Fibroblast of skin of back (primary cell): ENCODE results near the gene ESRRA.

ENCODE experiments used
- DNase-seq: peaks from one replicate; pipeline ENCODE4 v3.0.0-alpha.2; 2013

The ESRRA gene

DNA sequence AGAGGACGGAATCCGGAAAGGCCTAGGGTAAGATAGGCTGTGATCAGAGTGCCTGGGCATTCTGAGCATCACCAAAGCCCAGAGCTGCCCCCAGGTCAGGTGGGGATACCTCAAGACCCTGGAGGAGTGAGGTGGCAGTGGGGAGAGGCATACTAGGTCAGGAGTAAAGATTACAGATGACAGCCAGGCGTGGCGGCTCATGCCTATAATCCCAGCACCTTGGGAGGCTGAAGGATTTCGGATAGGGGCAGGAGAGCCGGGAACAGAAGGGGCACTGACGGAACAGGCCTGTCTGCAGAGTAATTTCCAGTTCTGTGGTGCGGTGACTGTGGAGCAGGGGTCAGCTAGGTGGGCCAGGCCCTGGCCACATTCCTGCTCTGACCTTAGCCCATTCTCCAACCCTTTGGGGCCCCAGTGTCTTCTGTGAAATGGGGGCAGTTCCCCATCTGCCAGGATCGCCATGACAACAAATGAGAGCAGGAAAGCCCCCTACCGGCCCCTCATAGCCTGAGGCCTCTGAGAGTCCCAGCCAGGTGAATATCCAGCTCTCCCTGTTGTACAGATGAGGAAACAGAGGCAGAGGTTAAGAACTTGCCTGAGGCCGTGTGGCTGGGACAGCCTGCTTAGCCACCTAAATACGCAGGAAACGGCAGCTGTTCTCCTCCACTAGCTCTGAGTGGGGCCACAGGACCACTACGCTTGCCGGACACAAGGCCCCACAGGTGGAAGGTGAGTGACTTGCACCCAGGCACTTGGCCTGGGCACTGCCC lies 30.1 kb upstream of the ESRRA start:
- no peak for DNase-seq

DNA sequence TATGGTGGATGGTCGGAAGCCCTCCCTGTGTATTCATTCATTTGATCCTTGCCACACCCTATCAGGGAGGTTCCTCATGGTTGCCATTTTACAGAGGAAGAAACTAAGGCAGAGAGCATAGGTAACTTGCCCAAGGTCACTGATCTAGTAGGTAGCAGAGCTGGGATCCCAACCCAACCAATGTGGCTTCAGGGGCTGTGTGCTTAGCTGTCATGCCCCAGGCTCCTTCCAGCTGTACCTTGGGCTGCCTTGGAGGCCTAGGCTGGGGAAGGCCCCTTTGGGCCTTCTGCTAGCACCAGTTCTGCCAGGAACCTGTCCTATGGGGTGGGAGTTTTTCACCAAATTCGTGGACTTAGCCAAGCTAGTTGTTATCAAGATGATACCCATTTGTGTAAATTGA lies 29.5 kb upstream of the ESRRA start:
- no peak for DNase-seq

- peak; percentile 78 for DNase-seq
These were observed 28.5 kb upstream of the ESRRA start for GRCh38 chr11:64276653-64277431.

- DNase-seq, result no peak
These were observed 26.6 kb upstream of the ESRRA start for GRCh38 chr11:64278576-64279190.

GRCh38 chr11:64281957-64282770 lies 23.2 kb upstream of the ESRRA start:
- DNase-seq, result no peak

- DNase-seq, result no peak
These were observed 22.2 kb upstream of the ESRRA start for GRCh38 chr11:64283092-64283491.

DNA sequence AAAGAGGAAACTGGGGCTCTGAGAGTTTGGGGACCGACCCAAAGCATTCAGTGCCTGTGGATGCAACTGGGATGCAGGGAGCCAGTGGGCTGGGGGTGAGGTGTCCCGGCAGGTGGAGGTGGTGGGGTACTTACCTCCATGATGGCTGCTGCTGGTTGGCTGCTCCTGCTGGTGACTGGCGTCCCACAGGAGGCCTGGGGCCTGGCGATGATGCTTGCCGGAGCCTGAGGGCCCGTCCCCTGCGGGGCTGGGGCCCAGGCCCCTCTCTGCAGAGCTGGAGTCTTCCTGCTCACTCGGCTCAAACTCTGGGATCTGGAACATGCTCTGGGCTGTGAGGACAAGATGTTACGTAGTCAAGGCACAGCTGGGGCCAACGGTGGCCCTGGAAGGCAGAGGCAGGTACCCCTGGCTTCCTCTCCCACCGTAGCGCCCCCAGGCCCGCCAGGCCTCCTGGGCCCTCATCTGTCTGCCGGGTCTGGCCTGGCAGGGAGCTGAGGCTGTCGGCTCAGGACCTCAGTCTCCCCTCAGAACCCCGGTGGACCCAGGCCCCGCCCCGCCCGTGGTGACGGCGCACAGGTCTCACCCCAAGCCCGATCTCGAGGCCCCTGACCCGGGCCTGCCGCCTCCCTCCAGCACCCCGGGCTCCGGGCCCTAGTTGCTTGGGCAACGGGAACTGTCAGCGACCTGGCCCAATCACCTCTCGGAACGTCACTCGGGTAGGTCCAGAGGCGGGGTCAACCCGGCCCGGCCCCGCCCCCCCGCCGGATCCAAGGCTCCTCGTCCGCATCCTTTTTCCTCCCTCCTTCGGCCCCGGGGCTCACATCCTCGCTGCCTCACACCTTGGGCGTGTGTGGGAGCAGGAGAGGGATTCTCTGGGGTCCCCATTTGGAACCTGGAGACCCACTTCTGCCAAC lies 21.0 kb upstream of the ESRRA start, which contains the start of gene BAD:
TSS of gene BAD (minus strand) at position 618 of the 914 bp plus-strand sequence. CDS start at position 321, 297 bp downstream.
- peak; percentile 92 for DNase-seq

DNA sequence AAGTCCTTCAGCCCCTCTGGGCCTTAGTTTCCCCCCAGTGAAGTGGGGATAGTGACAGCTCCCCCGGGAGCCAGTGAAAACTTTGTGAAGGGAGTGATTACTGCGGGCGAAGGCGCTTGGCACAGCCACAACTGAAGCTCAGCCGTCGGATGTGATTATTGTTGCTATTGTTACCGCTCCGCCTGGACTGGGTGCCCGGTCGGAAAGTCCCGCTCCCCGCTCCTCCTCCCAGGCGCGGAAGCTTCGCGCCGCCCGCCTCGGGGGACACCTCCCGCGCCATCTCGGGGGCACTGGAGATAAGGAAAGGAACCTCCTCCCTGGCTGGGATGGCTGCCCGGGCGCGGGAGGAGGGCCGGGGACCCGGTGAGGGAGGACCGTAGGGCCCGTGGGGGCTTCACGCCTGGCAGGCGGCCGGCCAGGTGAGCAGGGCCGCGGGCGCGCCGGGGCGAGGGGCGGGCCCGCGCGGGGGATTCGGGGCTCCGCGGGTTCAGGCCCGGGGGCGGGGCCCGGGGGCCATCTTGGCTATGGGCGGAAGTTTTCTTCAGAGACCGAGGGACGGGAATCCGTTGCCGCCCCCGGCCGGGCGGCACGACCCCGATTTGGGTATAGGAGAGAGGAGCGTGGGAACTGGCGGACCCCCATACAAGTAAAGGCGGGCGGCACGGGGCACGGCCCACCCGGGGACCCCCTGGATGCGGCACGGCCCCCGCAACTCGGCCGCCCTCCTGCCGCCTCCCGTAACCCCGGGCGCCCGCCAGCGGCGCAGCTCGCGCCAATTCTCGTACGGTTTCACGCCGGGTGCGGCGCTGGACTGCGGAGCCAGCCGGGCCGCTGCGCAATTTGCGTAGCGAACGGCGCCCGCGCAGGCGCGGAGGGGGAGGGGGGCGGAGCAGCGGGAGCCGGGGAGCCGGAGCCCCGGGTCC lies 20.1 kb upstream of the ESRRA start, which contains the start of gene GPR137:
TSS of gene GPR137 (plus strand) at position 887 of the 923 bp plus-strand sequence. CDS start 677 bp downstream, outside the sequence.
- peak; percentile 72 for DNase-seq

- no peak for DNase-seq
These were observed 19.2 kb upstream of the ESRRA start for GRCh38 chr11:64285885-64286800.

- no peak for DNase-seq
These were observed 18.5 kb upstream of the ESRRA start for GRCh38 chr11:64286801-64287159.

GRCh38 chr11:64287676-64288352 lies 17.5 kb upstream of the ESRRA start:
- no peak for DNase-seq

- no peak for DNase-seq
These were observed 17.0 kb upstream of the ESRRA start for GRCh38 chr11:64288353-64288750.

DNA sequence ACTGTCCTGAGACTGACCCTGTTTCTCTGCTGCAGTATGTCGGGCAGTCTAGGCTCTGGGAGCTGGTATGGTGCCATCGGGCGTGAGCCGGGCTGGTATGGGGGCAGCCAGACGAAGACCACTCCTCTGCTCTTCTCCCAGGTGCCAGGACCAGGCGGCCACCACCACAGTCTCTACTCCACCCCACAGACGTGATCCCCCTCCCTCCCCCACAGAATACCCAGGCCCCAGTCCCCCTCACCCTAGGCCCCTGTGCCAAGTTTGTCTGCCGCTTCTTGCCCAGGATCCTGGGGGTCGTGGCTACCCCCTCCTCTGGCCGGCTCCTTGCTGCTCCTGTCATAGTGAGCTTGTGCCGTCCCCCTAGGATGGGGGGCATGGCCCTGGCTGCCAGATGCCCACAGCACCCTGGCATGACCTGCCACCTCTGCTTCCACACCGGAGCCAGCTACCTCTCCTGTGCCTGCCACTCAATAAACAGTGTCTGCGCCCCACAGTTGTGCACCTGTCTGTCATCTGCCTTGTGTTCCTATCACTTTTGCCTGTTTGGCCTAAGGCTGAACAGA lies 16.2 kb upstream of the ESRRA start:
- no peak for DNase-seq

GRCh38 chr11:64290352-64291261 lies 14.7 kb upstream of the ESRRA start:
- no peak for DNase-seq

- no peak for DNase-seq
These were observed 14.0 kb upstream of the ESRRA start, which contains the start of gene KCNK4 for GRCh38 chr11:64291262-64291751. Gene KCNK4, plus strand, starts transcription at chr11:64291302. Its CDS starts 1,717 bp downstream, at chr11:64293019.

GRCh38 chr11:64291752-64292459 lies 13.4 kb upstream of the ESRRA start:
- DNase-seq, result no peak
